Islet precursor cell (in vitro differentiated cells): ENCODE results near the gene GPD1.
"Not testable (repeated sequence)": the region's sequence is repeated elsewhere in the genome, so short reads cannot be mapped to it uniquely, and the experiment has no call there.

ENCODE experiments used
- DNase-seq: peaks from one replicate; pipeline ENCODE4 v3.0.0-alpha.2; 2018

GPD1 gene

GRCh38 chr12:50132505-50133135, 28.8 kb downstream of the GPD1 start:
- DNase-seq, result peak; percentile 47

- no peak for DNase-seq
Measured at GRCh38 chr12:50142993-50143392, 39.2 kb downstream of the GPD1 start.

GRCh38 chr12:50145439-50145838, 41.6 kb downstream of the GPD1 start:
- no peak for DNase-seq

GRCh38 chr12:50147281-50147680, 43.5 kb downstream of the GPD1 start:
- DNase-seq, result no peak

- not testable (repeated sequence) for DNase-seq
Measured at GRCh38 chr12:50148011-50148410, 44.2 kb downstream of the GPD1 start.

GRCh38 chr12:50149311-50149710, 45.5 kb downstream of the GPD1 start:
- DNase-seq, result no peak

- no peak for DNase-seq
Measured at GRCh38 chr12:50151047-50151687, 47.4 kb downstream of the GPD1 start.

- DNase-seq, result not testable (repeated sequence)
Measured at GRCh38 chr12:50154947-50155346, 51.1 kb downstream of the GPD1 start.

GRCh38 chr12:50156641-50157040, 52.8 kb downstream of the GPD1 start:
- no peak for DNase-seq

- DNase-seq, result no peak
Measured at GRCh38 chr12:50157259-50157658, 53.5 kb downstream of the GPD1 start.

- no peak for DNase-seq
Measured at GRCh38 chr12:50160643-50161042, 56.8 kb downstream of the GPD1 start.
